Smooth muscle cell (in vitro differentiated cells): ENCODE measurements around the gene RBM42. TPM values are rescaled to one million over a fixed set of nuclear protein-coding genes. Genes with fewer than 3 reads are reported as not detected.

Source experiments
- DNase-seq: peaks from one replicate; lab custom pipeline; 2025; ENCODE audit not compliant: unreplicated experiment; lab: John Stamatoyannopoulos, UW
- H2AFZ ChIP-seq: fragments of 200-600 bp; sonication (generic); 2 replicates; pipeline ENCODE4 v1.6.0; 2016; ENCODE audit warnings: antibody characterized with exemption, low read depth, mild to moderate bottlenecking
- H3F3A ChIP-seq: fragments of 200-600 bp; sonication (generic); 2 replicates; pipeline ENCODE4 v1.6.0; 2017; ENCODE audit warnings: antibody characterized with exemption, low read depth
- H3K27ac ChIP-seq: fragments of 200-600 bp; sonication (generic); 2 replicates; pipeline ENCODE4 v1.5.1; 2016; ENCODE audit warnings: low read depth, mild to moderate bottlenecking
- H3K27me3 ChIP-seq: fragments of 200-600 bp; sonication (generic); 2 replicates; pipeline ENCODE4 v1.6.1; 2016; ENCODE audit warnings: low read depth, mild to moderate bottlenecking
- H3K36me3 ChIP-seq: fragments of 200-600 bp; sonication (generic); 2 replicates; pipeline ENCODE4 v1.5.1; 2016; ENCODE audit warnings: low read depth
- H3K4me1 ChIP-seq: fragments of 200-600 bp; sonication (generic); 2 replicates; pipeline ENCODE4 v1.5.1; 2016; ENCODE audit warnings: low read depth
- H3K4me2 ChIP-seq: fragments of 200-600 bp; sonication (generic); 2 replicates; pipeline ENCODE4 v1.6.0; 2016; ENCODE audit warnings: mild to moderate bottlenecking
- H3K4me3 ChIP-seq: fragments of 200-600 bp; sonication (generic); 2 replicates; pipeline ENCODE4 v1.5.1; 2016; ENCODE audit warnings: mild to moderate bottlenecking
- H3K79me2 ChIP-seq: fragments of 200-600 bp; sonication (generic); 2 replicates; pipeline ENCODE4 v1.6.0; 2016; ENCODE audit warnings: low read depth, mild to moderate bottlenecking
- H3K9ac ChIP-seq: fragments of 200-600 bp; sonication (generic); 2 replicates; pipeline ENCODE4 v1.6.0; 2016; ENCODE audit warnings: low read depth
- H3K9me3 ChIP-seq: fragments of 200-600 bp; sonication (generic); replicated peaks from 2 replicates; pipeline ENCODE4 v1.5.1; 2016; ENCODE audit warnings: low read depth
- H4K20me1 ChIP-seq: fragments of 200-600 bp; sonication (generic); 2 replicates; pipeline ENCODE4 v1.6.0; 2016; ENCODE audit warnings: low read depth
- CTCF ChIP-seq: fragments of 200-600 bp; sonication (generic); IDR thresholded peaks from 2 replicates; pipeline ENCODE4 v1.5.1; 2017; ENCODE audit warnings: borderline replicate concordance, mild to moderate bottlenecking, antibody characterized with exemption; ENCODE audit not compliant: insufficient read depth, poor library complexity, severe bottlenecking
- WGBS: methylation state at CpG from one replicate; pipeline ENCODE4 v1.1.7; 2016; ENCODE audit warnings: low lambda C conversion rate; 5-methylcytosine and 5-hydroxymethylcytosine counted together
- polyA plus RNA-seq: library from polyadenylated mRNA; unstranded; fragments of >200 nt; fragmentation: Nextera tagmentation; extraction: Ambion mirVana; gene quantifications from 2 replicates; pipeline ENCODE4 v1.2.1, GENCODE V29; 2016
- total RNA-seq: library from RNA; depleted of rRNA; stranded (reverse); fragments of >200 nt; gene quantifications from 2 replicates; pipeline ENCODE4 v1.2.3, GENCODE V29; 2014

The RBM42 gene
- total and polyA plus RNA-seq, 2 experiments from 2014 or later: 42.4 to 143 TPM

- Histone ChIP-seq H3F3A (no peaks in the 10 kb centered on the region), H3K27me3 (no peaks in the 10 kb centered on the region), H4K20me1 (no peaks in the 10 kb centered on the region), H3K27ac (no peak overlapping the region), H3K9ac (no peak overlapping the region), H3K4me3 (no peak overlapping the region), H3K4me1 (peaks cover 8% of the 10 kb centered on the region), H3K4me2 (no peak overlapping the region), H3K9me3 (no peaks in the 10 kb centered on the region), H3K79me2 (peaks cover 19% of the 10 kb centered on the region), H3K36me3 (no peaks in the 10 kb centered on the region), H2AFZ (no peak overlapping the region)
- WGBS: 96% methylated on average over 23 of the region's 29 CpGs
- DNase-seq: no peak
- TF ChIP-seq CTCF: no peak
Observed at GRCh38 chr19:35633727-35634440, 5.0 kb downstream of the RBM42 start.

GRCh38 chr19:35636651-35637050 lies 7.8 kb downstream of the RBM42 start:
- H3F3A ChIP-seq: peaks cover 9% of the 10 kb centered on the region
- no peaks in the 10 kb centered on the region for H3K36me3 ChIP-seq
- H4K20me1 ChIP-seq: no peaks in the 10 kb centered on the region
- no peak for TF ChIP-seq CTCF
- peaks cover 3% of the 10 kb centered on the region for H3K4me1 ChIP-seq
- H3K27ac ChIP-seq: no peak overlapping the region
- WGBS: 96% methylated on average over 3 of the region's 3 CpGs
- no peak overlapping the region for H3K4me3 ChIP-seq
- no peak overlapping the region for H2AFZ ChIP-seq
- H3K9ac ChIP-seq: no peak overlapping the region
- DNase-seq: no peak
- no peaks in the 10 kb centered on the region for H3K9me3 ChIP-seq
- H3K79me2 ChIP-seq: peaks cover 3% of the 10 kb centered on the region
- H3K27me3 ChIP-seq: no peaks in the 10 kb centered on the region
- H3K4me2 ChIP-seq: no peak overlapping the region

GRCh38 chr19:35637165-35637564 lies 8.3 kb downstream of the RBM42 start:
- H3K79me2 ChIP-seq: no peaks in the 10 kb centered on the region
- no peaks in the 10 kb centered on the region for H3K27me3 ChIP-seq
- no peak overlapping the region for H3K9ac ChIP-seq
- H2AFZ ChIP-seq: no peak overlapping the region
- no peak for DNase-seq
- H3K36me3 ChIP-seq: no peaks in the 10 kb centered on the region
- H4K20me1 ChIP-seq: no peaks in the 10 kb centered on the region
- H3K4me3 ChIP-seq: no peak overlapping the region
- WGBS: 96% methylated on average over 25 of the region's 25 CpGs
- no peak overlapping the region for H3K27ac ChIP-seq
- peaks cover 9% of the 10 kb centered on the region for H3F3A ChIP-seq
- H3K4me1 ChIP-seq: peaks cover 7% of the 10 kb centered on the region
- H3K9me3 ChIP-seq: no peaks in the 10 kb centered on the region
- no peak for TF ChIP-seq CTCF
- no peak overlapping the region for H3K4me2 ChIP-seq

GRCh38 chr19:35639321-35639639 lies 10.4 kb downstream of the RBM42 start:
- 74% methylated on average over 6 of the region's 6 CpGs for WGBS
- H3K9ac ChIP-seq: no peak overlapping the region

More at GRCh38 chr19:35639321-35639639, 10.4 kb downstream of the RBM42 start:
- no peaks in the 10 kb centered on the region for H3K79me2 ChIP-seq
- no peak for DNase-seq
- H3K4me3 ChIP-seq: no peak overlapping the region
- no peaks in the 10 kb centered on the region for H3K27me3 ChIP-seq
- H2AFZ ChIP-seq: no peak overlapping the region
- H3K27ac ChIP-seq: no peak overlapping the region
- TF ChIP-seq CTCF: no peak
- no peaks in the 10 kb centered on the region for H3K36me3 ChIP-seq
- H3K4me2 ChIP-seq: no peak overlapping the region
- H4K20me1 ChIP-seq: no peaks in the 10 kb centered on the region
- peaks cover 9% of the 10 kb centered on the region for H3F3A ChIP-seq
- no peaks in the 10 kb centered on the region for H3K9me3 ChIP-seq
- H3K4me1 ChIP-seq: peaks cover 13% of the 10 kb centered on the region
